Stimulated activated CD4-positive, alpha-beta T cell treated with anti-CD3 and anti-CD28 coated beads, Interleukin-1b, Interleukin-23, amount 100 ng/mL, for 24 hours (primary cell): ENCODE measurements around the gene SAC3D1.

Experiments
- DNase-seq, 4 experiments: peaks; one replicate each; pipeline ENCODE4 v3.0.0-alpha.2; 2020; ENCODE audit warnings: low read depth in 4 of 4, low spot score in 1 of 4

SAC3D1 gene

DNA sequence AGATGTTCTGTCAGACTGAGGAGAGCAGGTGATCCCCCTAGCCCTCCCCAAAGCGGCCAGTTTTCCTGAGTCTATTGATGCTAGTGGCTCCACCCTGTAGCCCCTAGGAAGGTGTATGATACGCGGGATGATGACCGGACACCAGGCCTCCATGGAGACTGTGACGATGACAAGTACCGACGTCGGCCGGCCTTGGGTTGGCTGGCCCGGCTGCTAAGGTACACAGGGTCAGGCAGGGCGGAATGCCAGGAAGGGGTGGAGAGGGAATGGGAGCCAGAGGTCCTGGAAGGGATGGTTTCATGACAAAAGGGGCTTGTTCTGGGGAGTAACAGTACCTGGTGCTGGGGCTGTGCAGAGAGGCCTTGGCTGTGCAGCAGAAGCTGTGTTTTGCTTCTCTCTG is 46.2 kb downstream of the SAC3D1 start:
- no peak for DNase-seq

- DNase-seq: no peak
These were observed 46.8 kb downstream of the SAC3D1 start for GRCh38 chr11:65087827-65088226.

GRCh38 chr11:65089621-65090020 is 48.6 kb downstream of the SAC3D1 start:
- no peak for DNase-seq

GRCh38 chr11:65090628-65091027 is 49.6 kb downstream of the SAC3D1 start:
- DNase-seq: no peak
